Measurements from ENCODE around the gene STOML3. TPM values are rescaled to one million over a fixed set of nuclear protein-coding genes. Genes with fewer than 3 reads are reported as not detected.

Gene STOML3
- total RNA-seq, 1 experiment from 2014 or later: not detected

- no peak for TF ChIP-seq AFF4 (CRISPR knock-in tag; IDR thresholded peaks at IDR 0.05; ENCODE audit: borderline replicate concordance)
- TF ChIP-seq JUN (CRISPR knock-in tag; IDR thresholded peaks at IDR 0.05): no peak
- TF ChIP-seq ELF4 (CRISPR knock-in tag; IDR thresholded peaks at IDR 0.05; ENCODE audit: low read depth): no peak
- TF ChIP-seq ESRRA (CRISPR knock-in tag; IDR thresholded peaks at IDR 0.05; ENCODE audit: borderline replicate concordance): no peak
- no peak for TF ChIP-seq TP53 (CRISPR knock-in tag; IDR thresholded peaks at IDR 0.05)
These were observed 22.8 kb upstream of the STOML3 start (continued) for GRCh38 chr13:39013462-39013861.

- DNase-seq (ENCODE audit: low spot score) (peak; percentile 71), ATAC-seq (peak; percentile 99)
- Mint-ChIP-seq H3K27me3 (ENCODE audit: low read depth) (no peaks in the 10 kb centered on the region), H3K4me1 (peaks cover 5% of the 10 kb centered on the region), H3K9me3 (no peaks in the 10 kb centered on the region), H3K36me3 (peaks cover 78% of the 10 kb centered on the region), H3K27ac (peak overlapping the region; percentile 9; the same call in 1 of the 2 replicates), H3K4me3 (no peak overlapping the region)
- POLR2A ChIA-PET: no interaction called here
- CTCF ChIA-PET: interaction anchor here (0.9 to 1.3 kb wide), 9 partner anchors 12 to 603 kb away, joined by 3 to 10 read pairs (median 3); partner anchors contain the start of genes NHLRC3 and PROSER1
- TF ChIP-seq EMX1 (CRISPR knock-in tag; IDR thresholded peaks at IDR 0.05) (no peak), FOXP4 (CRISPR knock-in tag; IDR thresholded peaks at IDR 0.05) (no peak), ZNF671 (CRISPR knock-in tag; IDR thresholded peaks at IDR 0.05) (no peak), ZNF121 (CRISPR knock-in tag; IDR thresholded peaks at IDR 0.05) (no peak), TEAD1 (CRISPR knock-in tag; IDR thresholded peaks at IDR 0.05) (no peak), ATF1 (CRISPR knock-in tag; IDR thresholded peaks at IDR 0.05) (no peak), ZNF425 (CRISPR knock-in tag; conservative IDR thresholded peaks at IDR 0.05) (no peak), ERG (CRISPR knock-in tag; IDR thresholded peaks at IDR 0.05) (no peak), TCF7 (CRISPR knock-in tag; IDR thresholded peaks at IDR 0.05; ENCODE audit: low read depth) (no peak), ZNF317 (CRISPR knock-in tag; IDR thresholded peaks at IDR 0.05; ENCODE audit: borderline replicate concordance, low read depth) (no peak), NFYB (CRISPR knock-in tag; conservative IDR thresholded peaks at IDR 0.05; ENCODE audit: low read depth) (no peak), TP53 (CRISPR knock-in tag; IDR thresholded peaks at IDR 0.05) (no peak), ZNF423 (CRISPR knock-in tag; IDR thresholded peaks at IDR 0.05) (no peak), PREB (CRISPR knock-in tag; IDR thresholded peaks at IDR 0.05; ENCODE audit: borderline replicate concordance) (no peak), IRF1 (CRISPR knock-in tag; IDR thresholded peaks at IDR 0.05) (no peak), RORB (CRISPR knock-in tag; IDR thresholded peaks at IDR 0.05) (no peak), GRHL2 (CRISPR knock-in tag; IDR thresholded peaks at IDR 0.05; ENCODE audit: insufficient replicate concordance, severe bottlenecking) (no peak), ETV6 (CRISPR knock-in tag; IDR thresholded peaks at IDR 0.05) (no peak), GTF2I (CRISPR knock-in tag; conservative IDR thresholded peaks at IDR 0.05) (no peak), OVOL2 (CRISPR knock-in tag; IDR thresholded peaks at IDR 0.05; ENCODE audit: borderline replicate concordance) (no peak)
These were observed 22.0 kb upstream of the STOML3 start for GRCh38 chr13:39012608-39013007.
